Upper lobe of left lung (tissue), 6 donors: ENCODE measurements around the gene ARHGAP10. TPM values are rescaled to one million over a fixed set of nuclear protein-coding genes. Genes with fewer than 3 reads are reported as not detected.

ENCODE experiments used
- ATAC-seq, 2 donors: fragments of 200-7000 bp; cut with Tn5 transposase; one replicate each; pipeline ENCODE4 v1.9.1; 2022; ENCODE audit warnings: mild to moderate bottlenecking in 2 of 2, moderate library complexity in 2 of 2; ENCODE audit not compliant: low FRiP score in 2 of 2
- DNase-seq, 2 donors: peaks; one replicate each; pipeline ENCODE4 v3.0.0-alpha.2; 2019 to 2020
- H3K27ac ChIP-seq, 4 donors: fragments of 200-600 bp; sonication (generic); one replicate each; pipeline ENCODE4 v1.5.1; 2016 to 2019
- H3K27me3 ChIP-seq, 4 donors: fragments of 200-600 bp; sonication (generic); one replicate each; pipeline ENCODE4 v1.5.1; 2017 to 2019
- H3K36me3 ChIP-seq, 4 donors: fragments of 200-600 bp; sonication (generic); one replicate each; pipeline ENCODE4 v1.5.1; 2016 to 2019
- H3K4me1 ChIP-seq, 4 donors: fragments of 200-600 bp; sonication (generic); one replicate each; pipeline ENCODE4 v1.5.1; 2018 to 2019
- H3K4me3 ChIP-seq, 4 donors: fragments of 200-600 bp; sonication (generic); one replicate each; pipeline ENCODE4 v1.5.1; 2017 to 2019; ENCODE audit warnings: mild to moderate bottlenecking in 2 of 4, moderate library complexity in 1 of 4
- H3K9me3 ChIP-seq, 4 donors: fragments of 200-600 bp; sonication (generic); one replicate each; pipeline ENCODE4 v1.5.1; 2018 to 2019
- CTCF ChIP-seq, 6 experiments: fragments of 450-650 bp in 4 of 6; fragments of 200-600 bp in 2 of 6; sonication (generic) in 2 of 6; IDR thresholded peaks; one replicate each; pipeline ENCODE4 v1.5.1; 2016 to 2019; ENCODE audit warnings: antibody characterized with exemption in 6 of 6
- EP300 ChIP-seq, 4 donors: sonication (generic); formaldehyde crosslinking; IDR thresholded peaks; one replicate each; pipeline ENCODE4 v1.5.1; 2017; ENCODE audit warnings: antibody characterized with exemption in 4 of 4, control low read depth in 2 of 4
- POLR2A ChIP-seq, 4 donors: fragments of 450-650 bp; IDR thresholded peaks; one replicate each; pipeline ENCODE4 v1.5.1; 2016 to 2017; ENCODE audit warnings: antibody characterized with exemption in 4 of 4, mild to moderate bottlenecking in 2 of 4
- POLR2AphosphoS5 ChIP-seq, 2 donors: sonication (generic); formaldehyde crosslinking; IDR thresholded peaks; one replicate each; pipeline ENCODE4 v1.5.1; 2017; ENCODE audit warnings: antibody characterized with exemption in 2 of 2
- WGBS, 2 donors: methylation state at CpG; one replicate each; pipeline ENCODE4 v1.1.5; 2017 to 2018; 5-methylcytosine and 5-hydroxymethylcytosine counted together
- total RNA-seq, 6 donors: library from RNA; depleted of rRNA in 4 of 6; stranded (reverse); fragments of >200 nt in 4 of 6; gene quantifications; one replicate each; pipeline versions ENCODE4 v1.1.0 to v1.2.1, GENCODE V29; 2016 to 2021
- donor health status: DM: no; HTN: no; CAD: no; lungs with moderate emphysema.
- donor health status: DM: no; HTN: yes; CAD: no; lungs with severe emphysema.

The ARHGAP10 gene
- total RNA-seq, 6 donors from 2014 or later, result 25.9 to 47.1 (median 29.5) TPM

- no peaks in the 10 kb centered on the region for H3K27me3 ChIP-seq
- no peak overlapping the region for H3K27ac ChIP-seq
- ATAC-seq, result peak in 1 of 2 donors; percentile 51
- no peaks in the 10 kb centered on the region for H3K36me3 ChIP-seq
- 80 to 82% methylated on average over 2 of the region's 2 CpGs for WGBS, 2 donors
- TF ChIP-seq CTCF (IDR thresholded peaks at IDR 0.05) (no peak), POLR2A (IDR thresholded peaks at IDR 0.05) (no peak), POLR2AphosphoS5 (IDR thresholded peaks at IDR 0.05) (no peak), EP300 (IDR thresholded peaks at IDR 0.05) (no peak)
- H3K9me3 ChIP-seq, result no peaks in the 10 kb centered on the region
- no peak for DNase-seq
- H3K4me3 ChIP-seq, result no peak overlapping the region
- H3K4me1 ChIP-seq, result peaks cover 0 to 49% (median 23%) of the 10 kb centered on the region in 4 donors
These were observed 54.1 kb downstream of the ARHGAP10 start for GRCh38 chr4:147786031-147786430.

- H3K27ac ChIP-seq, result no peak overlapping the region
- DNase-seq (no peak), ATAC-seq (no peak)
- H3K4me1 ChIP-seq, result peaks cover 0 to 49% (median 23%) of the 10 kb centered on the region in 4 donors
- no peaks in the 10 kb centered on the region for H3K9me3 ChIP-seq
- no peak overlapping the region for H3K4me3 ChIP-seq
- no peaks in the 10 kb centered on the region for H3K36me3 ChIP-seq
- WGBS, 2 donors, result 61 to 76% methylated on average over 2 of the region's 2 CpGs
- TF ChIP-seq CTCF (IDR thresholded peaks at IDR 0.05) (no peak), POLR2A (IDR thresholded peaks at IDR 0.05) (no peak), EP300 (IDR thresholded peaks at IDR 0.05) (no peak), POLR2AphosphoS5 (IDR thresholded peaks at IDR 0.05) (no peak)
- H3K27me3 ChIP-seq, result no peaks in the 10 kb centered on the region
These were observed 54.6 kb downstream of the ARHGAP10 start for GRCh38 chr4:147786531-147786930.

- DNase-seq (no peak), ATAC-seq (peak in 1 of 2 donors; percentile 80)
- Histone ChIP-seq H3K4me3 (no peak overlapping the region), H3K4me1 (peaks cover 0 to 45% (median 23%) of the 10 kb centered on the region in 4 donors), H3K27me3 (no peaks in the 10 kb centered on the region), H3K27ac (no peak overlapping the region), H3K9me3 (no peaks in the 10 kb centered on the region), H3K36me3 (no peaks in the 10 kb centered on the region)
- no peak for TF ChIP-seq EP300 (IDR thresholded peaks at IDR 0.05)
- TF ChIP-seq POLR2AphosphoS5 (IDR thresholded peaks at IDR 0.05), result no peak
- TF ChIP-seq POLR2A (IDR thresholded peaks at IDR 0.05), result no peak
- no peak for TF ChIP-seq CTCF (IDR thresholded peaks at IDR 0.05)
- 83 to 90% methylated on average over 2 of the region's 2 CpGs for WGBS, 2 donors
These were observed 55.3 kb downstream of the ARHGAP10 start for GRCh38 chr4:147787204-147787603.

- ATAC-seq (peak in 1 of 2 donors; percentile 22), DNase-seq (no peak)
- Histone ChIP-seq H3K36me3 (no peaks in the 10 kb centered on the region), H3K9me3 (no peaks in the 10 kb centered on the region), H3K27ac (no peak overlapping the region), H3K27me3 (no peaks in the 10 kb centered on the region), H3K4me1 (peaks cover 0 to 45% (median 23%) of the 10 kb centered on the region in 4 donors), H3K4me3 (no peak overlapping the region)
- WGBS, 2 donors, result 79 to 82% methylated on average over 3 of the region's 3 CpGs
- TF ChIP-seq EP300 (IDR thresholded peaks at IDR 0.05) (no peak), CTCF (IDR thresholded peaks at IDR 0.05) (no peak), POLR2A (IDR thresholded peaks at IDR 0.05) (no peak), POLR2AphosphoS5 (IDR thresholded peaks at IDR 0.05) (no peak)
These were observed 56.9 kb downstream of the ARHGAP10 start for GRCh38 chr4:147788791-147789190.

- WGBS, 2 donors, result 90 to 94% methylated on average over 2 of the region's 2 CpGs
- no peak for TF ChIP-seq POLR2AphosphoS5 (IDR thresholded peaks at IDR 0.05)
- TF ChIP-seq CTCF (IDR thresholded peaks at IDR 0.05), result no peak
- TF ChIP-seq EP300 (IDR thresholded peaks at IDR 0.05), result no peak
- TF ChIP-seq POLR2A (IDR thresholded peaks at IDR 0.05), result no peak
- no peaks in the 10 kb centered on the region for H3K9me3 ChIP-seq
- peaks cover 0 to 50% (median 26%) of the 10 kb centered on the region in 4 donors for H3K4me1 ChIP-seq
- H3K27me3 ChIP-seq, result no peaks in the 10 kb centered on the region
- no peak overlapping the region for H3K27ac ChIP-seq
- no peaks in the 10 kb centered on the region for H3K36me3 ChIP-seq
- no peak for DNase-seq
- no peak for ATAC-seq
- H3K4me3 ChIP-seq, result no peak overlapping the region
These were observed 57.7 kb downstream of the ARHGAP10 start for GRCh38 chr4:147789596-147789995.
